H9 (cell line): ENCODE results near the gene PCBP4. TPM values are rescaled to one million over a fixed set of nuclear protein-coding genes. Genes with fewer than 3 reads are reported as not detected.

Source experiments
- DNase-seq: peaks from one replicate; pipeline ENCODE4 v3.0.0-alpha.2; 2017
- H2AFZ ChIP-seq: one replicate; pipeline ENCODE4 v1.6.1; 2013; ENCODE audit warnings: mild to moderate bottlenecking, low read length, control low read depth, moderate library complexity
- H2AK5ac ChIP-seq: 2 replicates; pipeline ENCODE4 v1.6.1; 2013; ENCODE audit warnings: low read length, control low read depth, mixed read lengths; ENCODE audit not compliant: insufficient read length
- H2BK120ac ChIP-seq: one replicate; pipeline ENCODE4 v1.6.1; 2013; ENCODE audit warnings: low read depth, mild to moderate bottlenecking, low read length, control low read depth, inconsistent platforms; ENCODE audit not compliant: poor library complexity, severe bottlenecking
- H2BK12ac ChIP-seq: 2 replicates; pipeline ENCODE4 v1.6.1; 2013; ENCODE audit warnings: low read length, control low read depth, mixed read lengths, low read depth; ENCODE audit not compliant: insufficient read length
- H2BK15ac ChIP-seq: 2 replicates; pipeline ENCODE4 v1.6.1; 2013; ENCODE audit warnings: low read depth, low read length, control low read depth
- H2BK20ac ChIP-seq: one replicate; pipeline ENCODE4 v1.6.1; 2013; ENCODE audit warnings: low read depth, mild to moderate bottlenecking, low read length, control low read depth, inconsistent platforms; ENCODE audit not compliant: poor library complexity, severe bottlenecking
- H2BK5ac ChIP-seq: 2 replicates; pipeline ENCODE4 v1.6.1; 2013; ENCODE audit warnings: low read length, control low read depth, mixed read lengths; ENCODE audit not compliant: insufficient read length
- H3K14ac ChIP-seq: 2 replicates; pipeline ENCODE4 v1.6.1; 2013; ENCODE audit warnings: low read length, control low read depth; ENCODE audit not compliant: insufficient read depth
- H3K18ac ChIP-seq: 2 replicates; pipeline ENCODE4 v1.6.1; 2013; ENCODE audit warnings: low read depth, mild to moderate bottlenecking, mixed read lengths, low read length, control low read depth; ENCODE audit not compliant: insufficient read length
- H3K23ac ChIP-seq: 2 replicates; pipeline ENCODE4 v1.6.1; 2013; ENCODE audit warnings: low read length, control low read depth, mixed read lengths, low read depth; ENCODE audit not compliant: insufficient read length
- H3K23me2 ChIP-seq: 2 replicates; pipeline ENCODE4 v1.6.1; 2013; ENCODE audit warnings: low read depth, mild to moderate bottlenecking, mixed read lengths, low read length, control low read depth; ENCODE audit not compliant: insufficient read length, poor library complexity, severe bottlenecking
- H3K27ac ChIP-seq: 2 replicates; pipeline ENCODE4 v1.5.1; 2013; ENCODE audit warnings: low read length, control low read depth, mixed read lengths, low read depth; ENCODE audit not compliant: insufficient read length
- H3K27me3 ChIP-seq: 2 replicates; pipeline ENCODE4 v1.6.1; 2013; ENCODE audit warnings: low read length, control low read depth, inconsistent platforms; ENCODE audit not compliant: insufficient read depth
- H3K4ac ChIP-seq: 2 replicates; pipeline ENCODE4 v1.6.1; 2013; ENCODE audit warnings: low read depth, mild to moderate bottlenecking, control low read depth, inconsistent platforms, low read length, moderate library complexity
- H3K4me1 ChIP-seq: 2 replicates; pipeline ENCODE4 v1.6.1; 2013; ENCODE audit warnings: low read length, control low read depth, inconsistent platforms; ENCODE audit not compliant: insufficient read depth
- H3K4me2 ChIP-seq: 2 replicates; pipeline ENCODE4 v1.6.1; 2013; ENCODE audit warnings: low read length, control low read depth, mixed read lengths; ENCODE audit not compliant: insufficient read length, insufficient read depth
- H3K56ac ChIP-seq: 2 replicates; pipeline ENCODE4 v1.6.1; 2013; ENCODE audit warnings: low read depth, mild to moderate bottlenecking, mixed read lengths, low read length, control low read depth; ENCODE audit not compliant: insufficient read length
- H3K79me1 ChIP-seq: 2 replicates; pipeline ENCODE4 v1.6.1; 2013; ENCODE audit warnings: low read depth, mild to moderate bottlenecking, moderate library complexity, low read length, control low read depth, inconsistent platforms; ENCODE audit not compliant: insufficient read depth, poor library complexity, severe bottlenecking
- H3K79me2 ChIP-seq: 2 replicates; pipeline ENCODE4 v1.6.1; 2013; ENCODE audit warnings: low read length, control low read depth, inconsistent platforms; ENCODE audit not compliant: insufficient read depth
- H3K9ac ChIP-seq: 2 replicates; pipeline ENCODE4 v1.6.1; 2013; ENCODE audit warnings: low read length, control low read depth, mixed read lengths; ENCODE audit not compliant: insufficient read length; ENCODE audit errors: extremely low read depth
- H3K9me3 ChIP-seq: one replicate; pipeline ENCODE4 v1.6.1; 2013; ENCODE audit warnings: low read depth, low read length, inconsistent platforms; ENCODE audit not compliant: control insufficient read depth
- H3T11ph ChIP-seq: one replicate; pipeline ENCODE4 v1.6.1; 2013; ENCODE audit warnings: mild to moderate bottlenecking, low read length, control low read depth, inconsistent platforms
- H4K20me1 ChIP-seq: one replicate; pipeline ENCODE4 v1.6.1; 2013; ENCODE audit not compliant: control insufficient read depth, insufficient read length, insufficient read depth
- H4K5ac ChIP-seq: 2 replicates; pipeline ENCODE4 v1.6.1; 2013; ENCODE audit warnings: low read depth, mild to moderate bottlenecking, mixed read lengths, low read length, control low read depth; ENCODE audit not compliant: insufficient read length
- H4K8ac ChIP-seq: replicated peaks from 2 replicates; pipeline ENCODE4 v1.6.1; 2013; ENCODE audit warnings: low read length, control low read depth, mixed read lengths, low read depth; ENCODE audit not compliant: insufficient read length
- H4K91ac ChIP-seq: 2 replicates; pipeline ENCODE4 v1.6.1; 2013; ENCODE audit warnings: low read depth, mild to moderate bottlenecking, moderate library complexity, mixed read lengths, low read length, control low read depth; ENCODE audit not compliant: insufficient read length
- H3K27ac Mint-ChIP-seq, 3 experiments: 2 replicates in 2 of 3; 3 replicates in 1 of 3; pipeline ENCODE4 v1.8.0; 2020 to 2021; ENCODE audit warnings: mixed read lengths in 3 of 3, mild to moderate bottlenecking in 1 of 3, moderate library complexity in 1 of 3
- H3K27me3 Mint-ChIP-seq: 2 replicates; pipeline ENCODE4 v1.8.0; 2021; ENCODE audit warnings: low read depth, mild to moderate bottlenecking, moderate library complexity, mixed read lengths
- H3K36me3 Mint-ChIP-seq, 3 experiments: 2 replicates in 2 of 3; 3 replicates in 1 of 3; pipeline ENCODE4 v1.8.0; 2020 to 2021; ENCODE audit warnings: low read depth in 3 of 3, mixed read lengths in 3 of 3; ENCODE audit not compliant: insufficient read depth in 1 of 3
- H3K4me1 Mint-ChIP-seq, 2 experiments: 2 replicates each; pipeline ENCODE4 v1.8.0; 2020; ENCODE audit warnings: mixed read lengths in 2 of 2
- H3K4me3 Mint-ChIP-seq, 2 experiments: 2 replicates in 1 of 2; 3 replicates in 1 of 2; pipeline ENCODE4 v1.8.0; 2020 to 2021; ENCODE audit warnings: mild to moderate bottlenecking in 2 of 2, mixed read lengths in 2 of 2, moderate library complexity in 1 of 2
- H3K9me3 Mint-ChIP-seq, 2 experiments: 2 replicates in 1 of 2; 3 replicates in 1 of 2; pipeline ENCODE4 v1.8.0; 2020; ENCODE audit warnings: mild to moderate bottlenecking in 2 of 2, mixed read lengths in 2 of 2, moderate library complexity in 1 of 2
- WGBS: extraction: QIAGEN DNeasy Blood & Tissue Kit; methylation state at CpG from one replicate; pipeline ENCODE4 v1.1.7; 2013; ENCODE audit warnings: missing lambda C conversion rate, low lambda C conversion rate, mixed read lengths; ENCODE audit not compliant: insufficient read length; ENCODE audit errors: extremely low coverage; 5-methylcytosine and 5-hydroxymethylcytosine counted together
- total RNA-seq: library from RNA; stranded (reverse); gene quantifications from 2 replicates; pipeline ENCODE4 v1.2.1, GENCODE V29; 2021
- TF ChIP-seq, protein P1 (sequence below): fragments of 200-600 bp; sonication (generic); conservative IDR thresholded peaks from 3 replicates; pipeline ENCODE4 v1.8.0; 2021; ENCODE audit warnings: antibody characterized with exemption, mild to moderate bottlenecking

The PCBP4 gene
- total RNA-seq, 1 experiment from 2014 or later, result 24.6 TPM

DNA sequence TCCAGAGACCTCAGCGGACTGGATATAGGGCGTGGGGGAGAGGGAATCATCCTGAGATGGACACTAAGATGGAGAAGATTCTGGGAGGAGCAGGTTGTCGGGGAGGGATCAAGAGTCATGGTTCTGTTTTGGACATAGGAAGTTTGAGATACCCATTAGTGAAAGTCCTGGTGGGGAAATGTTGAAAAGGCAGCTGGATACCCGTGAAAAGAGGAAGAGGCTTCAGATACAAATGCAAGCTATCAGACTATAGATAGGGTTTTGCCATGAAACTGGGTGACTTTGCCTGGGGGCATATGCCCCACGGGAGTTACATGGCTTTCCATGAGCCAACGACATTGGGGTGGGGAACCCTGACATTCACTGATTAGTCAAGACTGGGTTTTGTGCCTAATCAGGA lies 13.1 kb downstream of the PCBP4 start:
- Histone ChIP-seq H4K20me1 (no peaks in the 10 kb centered on the region), H3T11ph (no peak overlapping the region), H3K9ac (no peak overlapping the region), H3K56ac (no peak overlapping the region), H3K4me1 (no peaks in the 10 kb centered on the region), H2BK12ac (no peak overlapping the region), H3K4ac (no peak overlapping the region), H3K23ac (no peak overlapping the region), H2BK120ac (no peak overlapping the region), H3K27ac (no peak overlapping the region), H3K9me3 (no peaks in the 10 kb centered on the region), H3K4me2 (no peak overlapping the region), H3K27me3 (peaks cover 21% of the 10 kb centered on the region), H3K23me2 (no peaks in the 10 kb centered on the region), H4K8ac (no peak overlapping the region), H3K14ac (no peak overlapping the region), H2AFZ (no peak overlapping the region), H2BK5ac (no peak overlapping the region), H3K79me2 (no peaks in the 10 kb centered on the region), H3K79me1 (no peaks in the 10 kb centered on the region), H3K18ac (no peak overlapping the region), H2BK20ac (no peak overlapping the region), H4K5ac (no peak overlapping the region), H2BK15ac (no peak overlapping the region), H4K91ac (no peak overlapping the region), H2AK5ac (no peak overlapping the region)
- WGBS, result no CpG with 5 or more reads among the region's 6 CpGs
- H3K27ac Mint-ChIP-seq, result no peak overlapping the region
- DNase-seq, result no peak
- no peak overlapping the region; a peak in 1 of 5 replicates for H3K4me3 Mint-ChIP-seq
- TF ChIP-seq, protein P1, sequence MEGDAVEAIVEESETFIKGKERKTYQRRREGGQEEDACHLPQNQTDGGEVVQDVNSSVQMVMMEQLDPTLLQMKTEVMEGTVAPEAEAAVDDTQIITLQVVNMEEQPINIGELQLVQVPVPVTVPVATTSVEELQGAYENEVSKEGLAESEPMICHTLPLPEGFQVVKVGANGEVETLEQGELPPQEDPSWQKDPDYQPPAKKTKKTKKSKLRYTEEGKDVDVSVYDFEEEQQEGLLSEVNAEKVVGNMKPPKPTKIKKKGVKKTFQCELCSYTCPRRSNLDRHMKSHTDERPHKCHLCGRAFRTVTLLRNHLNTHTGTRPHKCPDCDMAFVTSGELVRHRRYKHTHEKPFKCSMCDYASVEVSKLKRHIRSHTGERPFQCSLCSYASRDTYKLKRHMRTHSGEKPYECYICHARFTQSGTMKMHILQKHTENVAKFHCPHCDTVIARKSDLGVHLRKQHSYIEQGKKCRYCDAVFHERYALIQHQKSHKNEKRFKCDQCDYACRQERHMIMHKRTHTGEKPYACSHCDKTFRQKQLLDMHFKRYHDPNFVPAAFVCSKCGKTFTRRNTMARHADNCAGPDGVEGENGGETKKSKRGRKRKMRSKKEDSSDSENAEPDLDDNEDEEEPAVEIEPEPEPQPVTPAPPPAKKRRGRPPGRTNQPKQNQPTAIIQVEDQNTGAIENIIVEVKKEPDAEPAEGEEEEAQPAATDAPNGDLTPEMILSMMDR, result no peak
- H3K4me1 Mint-ChIP-seq, result peaks cover 0 to 5% of the 10 kb centered on the region in 2 experiments; a peak in 3 of 4 replicates
- peaks cover 82% of the 10 kb centered on the region for H3K27me3 Mint-ChIP-seq
- H3K9me3 Mint-ChIP-seq, result no peaks in the 10 kb centered on the region
- H3K36me3 Mint-ChIP-seq, result no peaks in the 10 kb centered on the region
